Measurements from ENCODE around the gene IL32. TPM values are rescaled to one million over a fixed set of nuclear protein-coding genes. Genes with fewer than 3 reads are reported as not detected.
A peak's percentile ranks its signal among the peaks of the same experiment; 100 is the strongest.

The IL32 gene
- total and polyA plus RNA-seq, 9 of the 15 experiments (the other 6 are each of a cell fraction or from before 2014, with no cell fraction given), result 0.21 to 2.2 (median 0.37) TPM; not detected in 3

DNA sequence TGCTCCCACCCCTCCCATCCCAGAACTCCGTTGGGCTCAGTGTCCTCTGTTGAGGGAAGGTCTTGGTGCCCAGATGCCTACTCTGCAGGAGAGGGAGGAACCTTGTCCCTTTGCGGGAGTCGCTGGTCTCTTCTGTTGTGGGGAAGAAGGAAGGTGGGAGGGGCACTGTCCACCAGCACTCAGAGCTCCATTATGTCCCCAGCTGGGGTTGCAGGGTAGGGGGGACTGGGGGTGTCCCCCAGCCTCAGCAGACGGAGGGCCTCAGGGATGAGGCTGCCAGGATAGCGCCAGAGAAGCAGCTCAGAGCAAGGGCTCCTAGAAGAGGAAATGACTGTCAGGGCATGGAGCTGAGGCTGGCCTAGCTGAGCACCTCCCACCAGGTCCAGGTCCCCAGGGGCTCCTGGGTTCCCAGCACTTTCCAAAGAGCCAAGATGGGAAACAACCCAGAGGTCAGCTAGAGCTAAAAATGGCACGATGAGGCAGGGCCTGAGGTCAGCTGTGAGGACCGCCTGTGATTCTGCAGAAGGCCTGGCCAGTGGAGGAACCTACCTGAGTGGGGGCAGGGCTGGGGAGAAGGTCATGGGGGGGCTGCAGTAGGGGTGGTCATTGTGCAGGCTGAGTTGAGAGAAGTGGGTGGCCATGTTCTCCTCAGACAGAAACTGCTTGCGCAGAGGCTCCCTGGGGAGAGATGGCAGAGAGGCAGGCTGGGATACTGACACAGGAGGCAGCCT is 42.6 kb upstream of the IL32 start:
- Histone ChIP-seq H3K27ac (ENCODE audit: extremely low read depth, low read depth, low read length) (peak overlapping the region; percentile 90), H3K9me3 (replicated peaks; ENCODE audit: control insufficient read depth, insufficient read depth, low read depth, low read length) (no peaks in the 10 kb centered on the region), H3K9ac (ENCODE audit: insufficient read depth in 1 of 2, low read depth in 2 of 2, low read length in 2 of 2) (peak overlapping the region; percentile 88 to 95), H3K4me1 (replicated peaks in 1 of 2; ENCODE audit: control insufficient read depth in 2 of 2, insufficient read depth in 2 of 2, low read length in 2 of 2) (peaks cover 29 to 87% of the 10 kb centered on the region in 2 experiments), H3K79me2 (ENCODE audit: control insufficient read depth, insufficient read depth, low read length) (peaks cover 42% of the 10 kb centered on the region), H3K4me2 (ENCODE audit: insufficient read depth, low read length) (peak overlapping the region; percentile 83), H4K20me1 (replicated peaks; ENCODE audit: control insufficient read depth, insufficient read depth, low read length) (peaks cover 28% of the 10 kb centered on the region), H3K9me1 (ENCODE audit: control insufficient read depth, insufficient read depth, low read length) (peaks cover 2% of the 10 kb centered on the region), H3K27me3 (ENCODE audit: control insufficient read depth in 2 of 2, insufficient read depth in 2 of 2, low read length in 2 of 2) (no peaks in the 10 kb centered on the region), H3K4me3 (peak overlapping the region; percentile 82), H3K36me3 (ENCODE audit: control insufficient read depth, insufficient read depth, low read length) (peaks cover 39% of the 10 kb centered on the region; the same call in 2 of the 3 replicates), H2AFZ (ENCODE audit: low read depth, low read length) (no peak overlapping the region)
- intact Hi-C loops (cut with micrococcal nuclease) (loop anchor here (10.0 kb wide), 1 partner anchor 58 kb away; the partner anchor contains the start of genes KREMEN2 and PAQR4), in situ Hi-C loops (cut with MboI) (no loop called here)
- BruUV-seq (replicated peaks), result no TSS peak
- FAIRE-seq (peak; percentile 48), DNase-seq (ENCODE audit: extremely low read depth in 1 of 4, low spot score in 3 of 4) (peak in 1 of 4 experiments; percentile 24), ATAC-seq (peak; percentile 2)
- CTCF ChIA-PET (ENCODE audit: low intra/inter-chr PET ratio), result no interaction called here
- POLR2A ChIA-PET, result interaction anchor here (0.5 to 2.7 kb wide), 15 partner anchors 8 to 214 kb away, joined by 3 to 15 read pairs (median 4); partner anchors contain the start of gene FLYWCH1
- WGBS (ENCODE audit: insufficient coverage, low coverage, missing lambda C conversion rate), result 24% methylated on average over 5 of the region's 8 CpGs
- TF ChIP-seq, protein P1, sequence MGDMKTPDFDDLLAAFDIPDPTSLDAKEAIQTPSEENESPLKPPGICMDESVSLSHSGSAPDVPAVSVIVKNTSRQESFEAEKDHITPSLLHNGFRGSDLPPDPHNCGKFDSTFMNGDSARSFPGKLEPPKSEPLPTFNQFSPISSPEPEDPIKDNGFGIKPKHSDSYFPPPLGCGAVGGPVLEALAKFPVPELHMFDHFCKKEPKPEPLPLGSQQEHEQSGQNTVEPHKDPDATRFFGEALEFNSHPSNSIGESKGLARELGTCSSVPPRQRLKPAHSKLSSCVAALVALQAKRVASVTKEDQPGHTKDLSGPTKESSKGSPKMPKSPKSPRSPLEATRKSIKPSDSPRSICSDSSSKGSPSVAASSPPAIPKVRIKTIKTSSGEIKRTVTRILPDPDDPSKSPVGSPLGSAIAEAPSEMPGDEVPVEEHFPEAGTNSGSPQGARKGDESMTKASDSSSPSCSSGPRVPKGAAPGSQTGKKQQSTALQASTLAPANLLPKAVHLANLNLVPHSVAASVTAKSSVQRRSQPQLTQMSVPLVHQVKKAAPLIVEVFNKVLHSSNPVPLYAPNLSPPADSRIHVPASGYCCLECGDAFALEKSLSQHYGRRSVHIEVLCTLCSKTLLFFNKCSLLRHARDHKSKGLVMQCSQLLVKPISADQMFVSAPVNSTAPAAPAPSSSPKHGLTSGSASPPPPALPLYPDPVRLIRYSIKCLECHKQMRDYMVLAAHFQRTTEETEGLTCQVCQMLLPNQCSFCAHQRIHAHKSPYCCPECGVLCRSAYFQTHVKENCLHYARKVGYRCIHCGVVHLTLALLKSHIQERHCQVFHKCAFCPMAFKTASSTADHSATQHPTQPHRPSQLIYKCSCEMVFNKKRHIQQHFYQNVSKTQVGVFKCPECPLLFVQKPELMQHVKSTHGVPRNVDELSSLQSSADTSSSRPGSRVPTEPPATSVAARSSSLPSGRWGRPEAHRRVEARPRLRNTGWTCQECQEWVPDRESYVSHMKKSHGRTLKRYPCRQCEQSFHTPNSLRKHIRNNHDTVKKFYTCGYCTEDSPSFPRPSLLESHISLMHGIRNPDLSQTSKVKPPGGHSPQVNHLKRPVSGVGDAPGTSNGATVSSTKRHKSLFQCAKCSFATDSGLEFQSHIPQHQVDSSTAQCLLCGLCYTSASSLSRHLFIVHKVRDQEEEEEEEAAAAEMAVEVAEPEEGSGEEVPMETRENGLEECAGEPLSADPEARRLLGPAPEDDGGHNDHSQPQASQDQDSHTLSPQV (IDR thresholded peaks at IDR 0.05), result no peak
- TF ChIP-seq DMBX1 (CRISPR knock-in tag; IDR thresholded peaks at IDR 0.05; ENCODE audit: borderline replicate concordance) (no peak), TFAP4 (CRISPR knock-in tag; IDR thresholded peaks at IDR 0.05; ENCODE audit: borderline replicate concordance) (no peak), NUFIP1 (IDR thresholded peaks at IDR 0.05; ENCODE audit: partially characterized antibody) (no peak), ZNF212 (CRISPR knock-in tag; IDR thresholded peaks at IDR 0.05) (no peak), ZBTB8A (IDR thresholded peaks at IDR 0.05; ENCODE audit: partially characterized antibody) (no peak), SMAD1 (IDR thresholded peaks at IDR 0.05; ENCODE audit: low read depth, low read length, partially characterized antibody) (peak; percentile 1), MYNN (IDR thresholded peaks at IDR 0.05) (peak; percentile 67; the same call in 1 of the 2 replicates), MYNN (CRISPR knock-in tag; IDR thresholded peaks at IDR 0.05) (no peak), HDGF (IDR thresholded peaks at IDR 0.05) (no peak), ERF (CRISPR knock-in tag; IDR thresholded peaks at IDR 0.05) (no peak), TGIF2 (CRISPR knock-in tag; IDR thresholded peaks at IDR 0.05) (no peak), SRSF1 (IDR thresholded peaks at IDR 0.05; ENCODE audit: low read depth, low read length) (no peak), NRF1 (conservative IDR thresholded peaks at IDR 0.05 in 1 of 2, IDR thresholded peaks at IDR 0.05 in 1 of 2) (no peak), ZNF232 (CRISPR knock-in tag; IDR thresholded peaks at IDR 0.05) (no peak), NR4A1 (CRISPR knock-in tag; IDR thresholded peaks at IDR 0.05) (no peak), NR4A1 (tag; IDR thresholded peaks at IDR 0.05) (no peak), SMARCA5 (IDR thresholded peaks at IDR 0.05) (no peak)
- TF ChIP-seq, protein P2, sequence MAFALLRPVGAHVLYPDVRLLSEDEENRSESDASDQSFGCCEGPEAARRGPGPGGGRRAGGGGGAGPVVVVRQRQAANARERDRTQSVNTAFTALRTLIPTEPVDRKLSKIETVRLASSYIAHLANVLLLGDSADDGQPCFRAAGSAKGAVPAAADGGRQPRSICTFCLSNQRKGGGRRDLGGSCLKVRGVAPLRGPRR (CRISPR knock-in tag; IDR thresholded peaks at IDR 0.05), result no peak
